Activated naive CD4-positive, alpha-beta T cell treated with anti-CD3 and anti-CD28 coated beads, Interleukin-2, amount 50 U/mL, for 24 hours (primary cell): ENCODE data around the gene EDIL3.

ENCODE experiments used
- H3K27ac Mint-ChIP-seq: one replicate; pipeline ENCODE4 v1.8.0; 2021; ENCODE audit warnings: mild to moderate bottlenecking, mixed read lengths
- H3K27me3 Mint-ChIP-seq: one replicate; pipeline ENCODE4 v1.8.0; 2021; ENCODE audit warnings: mixed read lengths
- H3K36me3 Mint-ChIP-seq: one replicate; pipeline ENCODE4 v1.8.0; 2021; ENCODE audit warnings: mixed read lengths
- H3K4me1 Mint-ChIP-seq: one replicate; pipeline ENCODE4 v1.8.0; 2021; ENCODE audit warnings: mixed read lengths
- H3K4me3 Mint-ChIP-seq: one replicate; pipeline ENCODE4 v1.8.0; 2021; ENCODE audit warnings: mild to moderate bottlenecking, mixed read lengths
- H3K9me3 Mint-ChIP-seq: one replicate; pipeline ENCODE4 v1.8.0; 2021; ENCODE audit warnings: mixed read lengths

The EDIL3 gene

DNA sequence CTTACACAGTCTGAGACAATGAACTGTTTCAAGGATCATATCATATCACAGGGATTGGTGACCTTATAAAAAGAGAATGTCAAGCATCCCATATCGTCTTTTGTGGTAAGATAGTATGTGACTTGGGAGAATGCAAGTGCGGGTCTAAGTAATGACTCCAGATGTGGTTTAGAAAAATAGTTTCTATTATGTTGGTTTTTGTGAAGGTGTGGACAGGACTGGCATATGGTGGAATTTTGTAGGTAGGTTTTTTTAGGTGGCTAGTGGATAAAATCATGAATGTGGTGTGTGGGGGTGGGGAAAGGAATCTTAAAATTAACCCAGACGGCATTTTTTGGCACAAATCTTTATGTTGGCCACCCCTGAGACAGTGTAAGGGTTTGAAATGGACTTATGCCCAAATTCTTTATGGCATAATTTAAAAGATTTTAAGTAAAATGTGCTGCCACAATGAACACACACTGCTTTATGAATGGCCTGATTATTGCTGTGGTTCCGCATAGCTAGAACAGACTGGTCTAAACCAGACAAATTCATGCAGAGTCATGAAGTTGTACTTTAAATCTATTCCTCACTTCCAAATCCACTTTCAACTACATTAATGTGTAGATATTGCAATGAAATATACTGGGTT, 459.2 kb downstream of the EDIL3 start:
- no peaks in the 10 kb centered on the region for H3K36me3 Mint-ChIP-seq

DNA sequence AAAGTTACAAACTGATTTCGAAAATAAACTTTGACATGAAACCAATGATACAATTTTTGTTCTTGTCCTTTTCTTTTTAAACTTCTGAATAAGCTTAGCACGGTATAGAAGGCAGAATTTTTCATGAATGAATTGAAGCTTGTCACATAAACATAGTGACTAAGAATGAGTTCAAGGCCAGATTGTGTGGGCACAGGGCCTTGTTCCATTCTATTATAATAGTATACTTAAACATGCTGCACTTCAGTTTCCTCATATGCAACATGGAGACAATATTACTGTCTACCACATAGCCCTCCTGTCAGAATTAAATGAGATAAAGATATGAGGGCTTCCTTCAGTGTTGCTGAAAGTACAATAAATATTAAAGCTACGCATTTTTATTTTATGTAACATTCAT, 459.8 kb downstream of the EDIL3 start:
- H3K36me3 Mint-ChIP-seq = no peaks in the 10 kb centered on the region
- no peaks in the 10 kb centered on the region for H3K9me3 Mint-ChIP-seq
- no peaks in the 10 kb centered on the region for H3K4me1 Mint-ChIP-seq
- H3K27ac Mint-ChIP-seq = no peak overlapping the region
- peaks cover 1% of the 10 kb centered on the region for H3K27me3 Mint-ChIP-seq
- no peak overlapping the region for H3K4me3 Mint-ChIP-seq

More for the DNA sequence above, 459.2 kb downstream of the EDIL3 start:
- Mint-ChIP-seq H3K4me3 (no peak overlapping the region), H3K27ac (no peak overlapping the region), H3K9me3 (no peaks in the 10 kb centered on the region), H3K4me1 (no peaks in the 10 kb centered on the region), H3K27me3 (peaks cover 2% of the 10 kb centered on the region)

DNA sequence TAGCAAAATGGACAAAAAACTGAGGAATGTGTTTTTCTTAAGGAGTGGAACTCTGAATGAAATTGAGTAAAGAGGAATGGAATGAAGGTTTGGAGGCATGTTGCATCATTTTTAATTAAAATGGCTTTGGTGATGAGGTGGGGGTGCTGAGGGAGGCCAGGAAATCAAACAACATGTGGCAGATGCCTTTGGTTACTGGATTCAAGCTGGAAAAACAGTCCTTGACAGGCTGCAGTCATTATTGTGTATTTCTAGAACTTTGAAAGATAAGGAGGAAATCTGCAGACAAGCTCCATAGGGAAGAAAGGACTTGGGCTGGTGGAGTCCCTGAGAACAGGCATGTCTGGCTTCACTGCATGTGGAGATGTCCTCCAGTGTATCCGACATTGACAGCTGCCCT, 460.5 kb downstream of the EDIL3 start:
- Mint-ChIP-seq H3K27ac (no peak overlapping the region), H3K27me3 (no peaks in the 10 kb centered on the region), H3K4me1 (no peaks in the 10 kb centered on the region), H3K4me3 (no peak overlapping the region), H3K9me3 (no peaks in the 10 kb centered on the region), H3K36me3 (no peaks in the 10 kb centered on the region)

DNA sequence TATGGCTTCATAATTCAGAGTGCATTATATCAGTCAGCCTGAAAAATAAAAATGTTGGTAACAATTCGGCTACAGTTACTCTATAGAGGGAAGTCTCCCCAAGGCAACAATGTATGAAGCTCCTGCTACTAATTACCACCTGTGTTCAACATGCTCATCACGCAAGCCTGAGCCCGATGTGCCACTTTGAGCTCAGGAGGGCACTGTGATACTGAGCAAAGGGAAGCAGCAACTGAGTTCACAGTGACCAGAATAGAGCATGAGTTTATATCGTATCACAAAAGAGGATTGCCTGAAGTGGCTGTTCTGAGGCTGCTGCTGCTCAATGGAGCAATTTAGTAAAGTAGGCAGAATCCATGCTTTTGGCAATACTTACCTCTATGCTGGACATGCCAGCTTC, 462.0 kb downstream of the EDIL3 start:
- Mint-ChIP-seq H3K36me3 (no peaks in the 10 kb centered on the region), H3K27me3 (peaks cover 2% of the 10 kb centered on the region), H3K9me3 (no peaks in the 10 kb centered on the region), H3K4me3 (no peak overlapping the region), H3K4me1 (no peaks in the 10 kb centered on the region), H3K27ac (no peak overlapping the region)

DNA sequence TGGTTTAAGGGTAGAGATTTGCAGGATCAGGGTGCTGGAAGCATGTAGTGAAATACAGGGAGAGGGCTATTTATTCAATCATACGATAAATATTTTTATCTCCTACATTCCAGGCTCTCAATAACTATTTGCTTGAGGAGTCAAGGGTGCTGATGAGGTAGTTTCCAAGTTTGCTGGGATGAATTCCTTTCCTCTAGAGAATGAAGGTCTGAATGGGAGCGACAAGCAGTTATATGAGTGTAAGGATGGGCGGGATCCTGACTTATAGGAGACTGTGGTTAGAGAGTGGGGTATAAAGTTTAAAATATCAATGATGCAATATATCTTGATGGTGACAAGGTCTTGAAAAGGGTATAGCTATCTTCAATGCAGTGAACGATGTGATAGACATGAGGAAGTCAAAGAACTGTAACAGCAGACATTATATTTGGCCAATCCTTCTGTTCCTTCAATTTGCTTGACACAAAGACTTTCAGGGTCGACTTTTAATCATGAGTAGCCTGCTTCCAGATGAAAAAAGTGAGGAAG, 462.9 kb downstream of the EDIL3 start:
- Mint-ChIP-seq H3K27me3 (peaks cover 2% of the 10 kb centered on the region), H3K9me3 (no peaks in the 10 kb centered on the region), H3K36me3 (no peaks in the 10 kb centered on the region), H3K27ac (no peak overlapping the region), H3K4me1 (no peaks in the 10 kb centered on the region), H3K4me3 (no peak overlapping the region)

DNA sequence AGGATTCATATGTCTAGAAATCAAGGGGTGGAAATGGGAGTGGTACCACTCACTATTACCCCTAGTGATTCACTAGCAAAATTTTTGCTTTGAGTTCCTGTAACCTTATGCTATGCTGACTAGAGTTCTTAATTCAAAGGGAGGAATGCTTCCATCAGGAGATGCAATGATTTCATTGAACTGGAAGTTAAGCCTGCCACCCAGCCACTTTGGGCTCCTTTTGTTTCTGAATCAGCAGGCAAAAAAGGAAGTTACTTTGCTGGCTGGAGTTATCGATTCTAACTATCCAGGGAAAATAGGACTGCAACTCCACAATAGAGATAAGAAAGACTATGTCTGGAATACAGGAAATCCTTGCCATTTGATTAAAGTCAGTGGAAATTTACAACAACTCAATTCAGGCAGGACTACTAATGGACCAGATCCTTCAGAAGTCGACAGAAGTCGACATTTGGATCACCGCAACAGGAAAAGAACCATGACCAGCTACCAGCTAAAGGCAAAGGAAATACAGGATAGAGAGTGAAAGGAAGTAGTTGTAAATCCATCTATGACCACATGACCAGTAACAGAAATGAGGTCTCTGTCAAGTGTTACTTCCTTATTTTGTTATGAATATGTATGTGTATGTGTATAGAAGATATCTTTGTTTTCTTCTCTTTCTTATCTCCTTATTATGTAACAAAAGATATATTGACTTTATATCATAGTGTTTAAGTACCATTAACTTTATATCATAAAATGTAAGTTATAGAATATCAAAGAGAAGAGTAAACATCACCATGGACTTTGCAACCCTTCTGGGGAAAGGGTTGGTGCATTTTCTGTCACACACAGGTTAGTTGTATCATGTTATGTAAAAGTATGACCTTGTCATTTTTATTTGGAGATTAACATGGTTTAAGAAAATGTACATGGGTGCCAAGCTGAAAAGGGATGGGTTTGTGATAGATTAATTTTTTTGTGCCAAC, 465.3 kb downstream of the EDIL3 start:
- Mint-ChIP-seq H3K36me3 (no peaks in the 10 kb centered on the region), H3K9me3 (no peaks in the 10 kb centered on the region), H3K4me1 (no peaks in the 10 kb centered on the region), H3K27ac (no peak overlapping the region), H3K4me3 (no peak overlapping the region), H3K27me3 (peaks cover 3% of the 10 kb centered on the region)

DNA sequence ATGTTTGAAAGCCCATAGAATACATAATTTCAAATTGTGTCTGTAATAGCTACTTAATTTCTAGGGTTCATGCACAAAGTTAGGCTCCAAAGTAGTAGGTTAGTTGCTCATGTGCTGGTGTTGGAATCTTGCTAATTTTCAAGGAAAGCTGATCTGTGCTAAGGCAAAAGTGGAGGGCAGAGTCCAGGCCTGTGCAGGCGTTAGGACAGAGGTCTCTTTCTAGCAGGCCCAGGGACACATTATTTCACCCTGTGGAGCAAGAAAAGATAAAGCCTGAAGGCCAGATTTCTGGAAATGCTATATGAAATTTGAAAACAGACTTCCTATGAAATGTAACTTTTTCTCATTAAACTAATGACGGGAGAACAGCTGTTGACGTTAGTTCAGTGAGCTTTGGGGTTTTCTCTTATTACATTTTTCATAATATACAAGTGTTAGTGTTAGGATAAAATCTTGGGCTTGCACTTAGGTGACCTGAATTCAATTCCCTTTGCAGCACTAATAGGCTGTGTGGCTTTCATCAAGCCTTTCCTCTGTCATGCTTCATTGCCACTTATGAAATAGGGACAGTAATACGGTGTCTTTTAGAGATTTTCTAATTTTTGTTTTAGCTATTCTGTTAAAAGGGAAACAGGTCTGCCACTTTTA, 467.3 kb downstream of the EDIL3 start:
- no peak overlapping the region for H3K27ac Mint-ChIP-seq
- H3K27me3 Mint-ChIP-seq = peaks cover 3% of the 10 kb centered on the region
- no peaks in the 10 kb centered on the region for H3K9me3 Mint-ChIP-seq
- H3K36me3 Mint-ChIP-seq = no peaks in the 10 kb centered on the region
- H3K4me3 Mint-ChIP-seq = no peak overlapping the region
- no peaks in the 10 kb centered on the region for H3K4me1 Mint-ChIP-seq

DNA sequence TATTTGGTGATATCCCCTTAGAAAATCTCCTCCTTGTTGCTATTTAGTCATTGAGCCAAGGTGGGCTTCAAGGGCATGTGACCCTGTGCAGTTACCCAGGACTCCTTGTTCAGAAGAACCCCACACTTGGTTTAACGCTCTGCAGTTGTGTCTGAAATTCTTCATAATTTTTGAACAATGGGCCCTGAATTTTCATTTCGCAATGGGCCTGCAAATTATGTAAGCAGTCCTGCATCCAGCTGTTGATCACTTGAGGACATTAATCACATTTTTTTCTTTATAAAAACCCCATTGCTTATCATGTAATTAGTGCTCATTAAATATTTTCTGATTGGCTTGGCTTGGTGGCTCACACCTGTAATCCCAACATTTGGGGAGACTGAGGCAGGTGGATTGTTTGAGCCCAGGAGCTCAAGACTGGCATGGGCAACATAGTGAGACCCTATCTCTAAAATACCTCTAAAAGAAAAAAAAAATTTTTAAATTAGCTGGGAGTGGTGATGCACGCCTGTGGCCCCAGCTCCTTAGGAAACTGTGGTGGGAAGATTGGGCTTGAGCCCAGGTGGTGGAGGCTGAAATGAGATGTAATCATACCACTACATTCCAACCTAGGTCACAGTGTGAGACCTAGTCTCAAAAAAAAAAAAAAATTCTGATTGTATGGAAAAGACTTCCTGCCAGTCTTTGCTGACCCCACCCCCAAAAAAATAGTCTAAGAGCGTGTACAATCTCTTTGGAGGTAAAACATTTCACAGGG, 469.8 kb downstream of the EDIL3 start:
- no peak overlapping the region for H3K27ac Mint-ChIP-seq

DNA sequence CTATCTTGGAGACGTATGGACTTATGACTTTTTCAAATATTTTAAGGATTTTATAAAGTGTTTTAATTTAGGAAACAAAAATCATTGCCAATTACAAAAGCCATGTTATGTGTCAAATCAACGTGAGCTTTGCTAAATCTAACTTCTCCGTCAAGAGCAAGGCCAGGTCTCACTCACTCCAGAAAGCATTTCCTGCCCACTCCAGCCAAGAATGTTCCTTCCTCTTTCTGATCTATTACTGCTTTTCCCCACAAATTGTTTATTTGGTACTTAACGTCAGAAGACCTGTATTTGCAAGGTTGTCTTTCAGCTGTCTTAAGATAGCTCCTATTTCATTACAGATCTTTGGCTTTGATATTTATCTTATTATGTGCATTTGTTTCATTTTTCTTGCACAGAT, 470.5 kb downstream of the EDIL3 start:
- H3K9me3 Mint-ChIP-seq = no peaks in the 10 kb centered on the region
- no peaks in the 10 kb centered on the region for H3K4me1 Mint-ChIP-seq
- H3K27me3 Mint-ChIP-seq = peaks cover 3% of the 10 kb centered on the region
- no peak overlapping the region for H3K27ac Mint-ChIP-seq
- no peak overlapping the region for H3K4me3 Mint-ChIP-seq
- H3K36me3 Mint-ChIP-seq = no peaks in the 10 kb centered on the region

More for the DNA sequence above, 469.8 kb downstream of the EDIL3 start:
- Mint-ChIP-seq H3K9me3 (no peaks in the 10 kb centered on the region), H3K27me3 (peaks cover 3% of the 10 kb centered on the region), H3K4me3 (no peak overlapping the region), H3K36me3 (no peaks in the 10 kb centered on the region), H3K4me1 (no peaks in the 10 kb centered on the region)

DNA sequence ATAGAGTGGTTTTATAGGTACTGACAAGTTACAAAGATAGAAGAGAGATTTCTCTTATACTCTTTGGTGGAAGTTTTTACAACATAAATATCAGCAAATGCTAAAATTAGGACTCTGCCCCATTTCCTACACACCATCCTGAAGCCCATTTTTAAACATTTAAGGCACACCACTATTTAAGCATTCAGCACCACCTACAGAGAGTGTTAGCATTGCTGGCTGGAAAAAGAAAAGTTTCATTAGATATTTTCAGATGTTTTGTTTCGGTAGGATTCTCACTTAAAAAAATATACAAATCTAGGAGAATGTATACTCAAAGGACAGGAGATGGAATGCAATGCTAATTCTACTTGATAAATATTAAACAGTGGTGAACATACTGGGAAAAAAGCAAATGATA, 471.1 kb downstream of the EDIL3 start:
- no peaks in the 10 kb centered on the region for H3K36me3 Mint-ChIP-seq
- H3K27ac Mint-ChIP-seq = no peak overlapping the region
- no peaks in the 10 kb centered on the region for H3K4me1 Mint-ChIP-seq
- no peaks in the 10 kb centered on the region for H3K9me3 Mint-ChIP-seq
- peaks cover 3% of the 10 kb centered on the region for H3K27me3 Mint-ChIP-seq
- H3K4me3 Mint-ChIP-seq = no peak overlapping the region

DNA sequence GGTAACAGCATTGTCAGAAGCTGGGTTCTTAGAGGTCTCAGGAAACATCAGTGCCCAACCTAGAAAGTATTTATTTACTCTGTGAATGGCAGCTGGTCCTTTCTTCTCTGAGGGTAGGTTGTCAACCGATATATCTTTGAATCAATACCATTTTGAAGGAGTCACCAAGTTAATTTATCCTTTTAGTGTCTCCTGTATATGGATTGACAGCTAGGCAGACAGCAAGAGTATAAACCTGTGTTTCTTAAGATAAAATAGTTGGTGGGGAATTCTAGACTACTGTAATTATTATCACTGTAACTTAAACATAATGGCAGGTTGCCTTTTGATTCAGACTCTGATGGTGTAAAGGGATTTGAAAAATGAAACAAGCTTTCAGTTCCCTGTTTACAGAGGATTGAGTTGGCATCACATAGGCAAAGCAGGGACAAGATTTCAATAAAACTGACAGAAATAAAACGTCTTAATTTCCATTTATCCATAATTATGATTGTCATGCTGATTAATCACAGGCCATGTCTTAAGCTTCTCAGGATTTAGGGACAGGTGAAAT, 473.2 kb downstream of the EDIL3 start:
- H3K36me3 Mint-ChIP-seq = no peaks in the 10 kb centered on the region
- no peak overlapping the region for H3K27ac Mint-ChIP-seq
- H3K9me3 Mint-ChIP-seq = no peaks in the 10 kb centered on the region
- peaks cover 1% of the 10 kb centered on the region for H3K27me3 Mint-ChIP-seq
- no peaks in the 10 kb centered on the region for H3K4me1 Mint-ChIP-seq
- H3K4me3 Mint-ChIP-seq = no peak overlapping the region

DNA sequence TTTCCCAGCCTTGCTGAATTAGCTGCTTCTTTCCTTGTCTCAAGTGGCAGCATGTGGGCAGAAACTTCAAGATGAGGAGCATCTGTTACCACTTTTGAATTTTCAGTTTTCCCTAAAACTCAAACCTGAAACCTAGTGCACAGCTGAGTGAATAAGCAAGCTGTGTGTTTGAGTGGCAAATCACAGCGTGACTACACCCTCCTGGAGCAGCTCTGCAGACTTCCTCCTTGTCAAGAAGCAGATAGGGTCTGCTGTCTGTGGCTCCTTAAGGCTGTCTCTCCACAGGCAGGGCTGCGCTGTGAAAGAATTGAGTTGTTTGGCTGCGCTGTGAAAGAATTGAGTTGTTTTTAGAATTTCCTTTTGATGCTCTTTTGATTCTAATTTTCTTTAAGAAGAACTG, 484.4 kb downstream of the EDIL3 start:
- no peak overlapping the region for H3K4me3 Mint-ChIP-seq
- H3K4me1 Mint-ChIP-seq = no peaks in the 10 kb centered on the region
- no peaks in the 10 kb centered on the region for H3K27me3 Mint-ChIP-seq
- peaks cover 3% of the 10 kb centered on the region for H3K9me3 Mint-ChIP-seq
- no peaks in the 10 kb centered on the region for H3K36me3 Mint-ChIP-seq
- no peak overlapping the region for H3K27ac Mint-ChIP-seq

DNA sequence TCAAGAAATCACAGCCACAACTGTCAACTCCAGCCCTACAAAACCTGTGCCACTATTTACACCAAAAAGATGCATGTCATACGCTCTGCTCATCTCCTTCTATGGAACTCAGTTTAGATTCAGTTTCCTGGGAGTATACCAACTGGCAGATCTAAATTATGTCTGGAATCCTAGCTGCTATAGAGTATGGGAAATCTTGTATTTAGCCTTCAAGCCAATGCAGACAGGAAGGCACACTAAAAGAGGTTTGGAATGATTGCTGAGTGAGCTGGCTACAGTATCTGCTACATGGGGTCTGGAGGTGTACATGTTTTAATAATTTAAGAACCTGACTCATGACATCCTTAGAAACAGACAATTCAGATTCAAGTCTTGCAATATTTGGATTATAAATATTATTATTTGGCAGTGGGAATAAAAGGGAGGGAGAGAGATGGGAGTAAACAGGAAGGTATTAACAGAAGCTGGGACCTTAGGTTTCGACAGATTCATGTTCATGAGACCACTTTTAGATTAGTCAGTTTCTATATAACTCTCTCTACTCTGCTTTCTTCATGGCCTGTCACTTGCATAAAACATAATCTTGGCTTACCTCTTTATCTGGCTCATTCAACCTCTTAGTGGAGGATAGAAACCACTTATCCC, 485.2 kb downstream of the EDIL3 start:
- no peaks in the 10 kb centered on the region for H3K27me3 Mint-ChIP-seq
- no peak overlapping the region for H3K4me3 Mint-ChIP-seq
- H3K27ac Mint-ChIP-seq = no peak overlapping the region
- H3K9me3 Mint-ChIP-seq = no peaks in the 10 kb centered on the region
- no peaks in the 10 kb centered on the region for H3K4me1 Mint-ChIP-seq
- H3K36me3 Mint-ChIP-seq = no peaks in the 10 kb centered on the region

DNA sequence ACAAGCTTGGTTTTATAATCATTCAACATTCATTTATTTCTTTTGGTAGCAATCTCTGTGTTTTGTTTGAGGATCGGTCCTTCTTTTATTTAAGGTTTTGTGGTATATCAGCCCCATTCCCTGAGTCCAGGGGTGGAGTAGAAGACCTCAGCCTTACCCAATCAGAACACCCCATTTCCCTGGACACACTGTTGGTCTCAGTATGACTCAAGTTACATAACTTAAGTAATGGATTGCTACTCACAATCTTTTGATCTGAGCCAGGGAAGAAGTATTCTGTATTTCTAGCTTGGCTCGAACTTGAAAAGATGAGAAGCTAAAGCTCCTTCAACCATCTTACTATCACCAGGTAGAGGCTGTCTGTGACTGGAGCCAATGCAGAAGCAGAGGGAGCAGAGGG, 488.8 kb downstream of the EDIL3 start:
- Mint-ChIP-seq H3K27me3 (no peaks in the 10 kb centered on the region), H3K27ac (no peak overlapping the region), H3K9me3 (no peaks in the 10 kb centered on the region), H3K4me1 (no peaks in the 10 kb centered on the region), H3K36me3 (no peaks in the 10 kb centered on the region), H3K4me3 (no peak overlapping the region)

DNA sequence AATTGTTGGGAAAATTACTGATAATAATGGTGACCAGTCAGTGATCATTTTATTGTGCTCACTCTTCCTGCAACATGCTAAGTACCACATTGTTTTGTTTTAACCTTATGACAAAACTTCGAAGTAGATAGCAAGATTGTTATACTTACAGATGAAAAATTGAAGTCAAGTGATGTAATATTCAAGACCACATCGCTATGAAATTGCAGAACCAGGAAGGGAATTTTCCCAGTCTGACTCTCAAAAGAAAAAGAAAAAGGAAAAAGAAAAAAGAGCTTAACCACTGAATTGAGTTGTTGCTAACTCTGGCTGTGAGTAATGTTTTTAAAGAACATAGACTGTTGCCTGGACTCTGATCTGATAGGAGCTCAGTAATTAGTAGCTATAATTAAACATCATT, 493.4 kb downstream of the EDIL3 start:
- no peaks in the 10 kb centered on the region for H3K9me3 Mint-ChIP-seq
- no peaks in the 10 kb centered on the region for H3K27me3 Mint-ChIP-seq
- H3K4me1 Mint-ChIP-seq = no peaks in the 10 kb centered on the region
- H3K36me3 Mint-ChIP-seq = no peaks in the 10 kb centered on the region
- no peak overlapping the region for H3K4me3 Mint-ChIP-seq
- H3K27ac Mint-ChIP-seq = no peak overlapping the region
